Keratinocyte (primary cell): Measurements from ENCODE around the gene SMTN.

ENCODE experiments used
- EZH2 ChIP-seq: IDR thresholded peaks from one replicate; pipeline ENCODE4 v1.6.1; 2012; ENCODE audit warnings: inconsistent platforms, mild to moderate bottlenecking, low read length, moderate library complexity
- TF ChIP-seq, protein P1 (sequence below), 3 experiments: IDR thresholded peaks in 1 of 3; conservative IDR thresholded peaks in 1 of 3; optimal IDR thresholded peaks in 1 of 3; 2 replicates in 2 of 3; 3 replicates in 1 of 3; pipeline versions ENCODE3 to v1.5.1; 2011; ENCODE audit warnings: low read length in 3 of 3, mild to moderate bottlenecking in 3 of 3, moderate library complexity in 2 of 3, control low read depth in 1 of 3, inconsistent platforms in 1 of 3; ENCODE audit not compliant: insufficient read depth in 2 of 3; ENCODE audit errors: extremely low read depth in 1 of 3

DNA sequence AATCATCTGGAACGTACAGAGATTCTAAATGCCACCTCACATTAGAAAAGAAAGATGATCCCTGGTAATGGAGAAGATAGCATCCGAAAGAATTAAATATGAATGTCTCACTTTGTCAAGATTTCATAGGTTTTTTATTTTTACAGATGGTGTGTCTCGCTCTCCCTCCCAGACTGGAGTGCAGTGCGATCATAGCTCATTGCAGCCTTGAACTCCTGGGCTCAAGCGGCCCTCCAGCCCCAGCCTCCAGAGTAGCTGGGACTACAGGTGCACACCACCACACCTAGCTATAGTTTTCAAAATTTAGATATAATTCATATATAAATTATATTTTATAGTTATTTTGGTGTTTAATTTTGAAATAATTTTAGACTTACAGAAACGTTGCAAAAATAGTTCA is 16.7 kb upstream of the SMTN start:
- TF ChIP-seq, protein P1, sequence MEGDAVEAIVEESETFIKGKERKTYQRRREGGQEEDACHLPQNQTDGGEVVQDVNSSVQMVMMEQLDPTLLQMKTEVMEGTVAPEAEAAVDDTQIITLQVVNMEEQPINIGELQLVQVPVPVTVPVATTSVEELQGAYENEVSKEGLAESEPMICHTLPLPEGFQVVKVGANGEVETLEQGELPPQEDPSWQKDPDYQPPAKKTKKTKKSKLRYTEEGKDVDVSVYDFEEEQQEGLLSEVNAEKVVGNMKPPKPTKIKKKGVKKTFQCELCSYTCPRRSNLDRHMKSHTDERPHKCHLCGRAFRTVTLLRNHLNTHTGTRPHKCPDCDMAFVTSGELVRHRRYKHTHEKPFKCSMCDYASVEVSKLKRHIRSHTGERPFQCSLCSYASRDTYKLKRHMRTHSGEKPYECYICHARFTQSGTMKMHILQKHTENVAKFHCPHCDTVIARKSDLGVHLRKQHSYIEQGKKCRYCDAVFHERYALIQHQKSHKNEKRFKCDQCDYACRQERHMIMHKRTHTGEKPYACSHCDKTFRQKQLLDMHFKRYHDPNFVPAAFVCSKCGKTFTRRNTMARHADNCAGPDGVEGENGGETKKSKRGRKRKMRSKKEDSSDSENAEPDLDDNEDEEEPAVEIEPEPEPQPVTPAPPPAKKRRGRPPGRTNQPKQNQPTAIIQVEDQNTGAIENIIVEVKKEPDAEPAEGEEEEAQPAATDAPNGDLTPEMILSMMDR (optimal IDR thresholded peaks at IDR 0.05 in 1 of 3, IDR thresholded peaks at IDR 0.05 in 1 of 3, conservative IDR thresholded peaks at IDR 0.05 in 1 of 3; ENCODE audit: extremely low read depth in 1 of 3, insufficient read depth in 2 of 3, low read length in 3 of 3) = no peak
- no peak for TF ChIP-seq EZH2
